NCI-H526 treated with DMSO at 0.1 percent for 48 hours (cell line): Measurements from ENCODE around the gene C14orf119.

Experiments
- DNase-seq: peaks from one replicate; lab custom pipeline; 2025; lab: John Stamatoyannopoulos, UW

Gene C14orf119

GRCh38 chr14:23109769-23110168, 14.5 kb downstream of the C14orf119 start:
- no peak for DNase-seq

DNA sequence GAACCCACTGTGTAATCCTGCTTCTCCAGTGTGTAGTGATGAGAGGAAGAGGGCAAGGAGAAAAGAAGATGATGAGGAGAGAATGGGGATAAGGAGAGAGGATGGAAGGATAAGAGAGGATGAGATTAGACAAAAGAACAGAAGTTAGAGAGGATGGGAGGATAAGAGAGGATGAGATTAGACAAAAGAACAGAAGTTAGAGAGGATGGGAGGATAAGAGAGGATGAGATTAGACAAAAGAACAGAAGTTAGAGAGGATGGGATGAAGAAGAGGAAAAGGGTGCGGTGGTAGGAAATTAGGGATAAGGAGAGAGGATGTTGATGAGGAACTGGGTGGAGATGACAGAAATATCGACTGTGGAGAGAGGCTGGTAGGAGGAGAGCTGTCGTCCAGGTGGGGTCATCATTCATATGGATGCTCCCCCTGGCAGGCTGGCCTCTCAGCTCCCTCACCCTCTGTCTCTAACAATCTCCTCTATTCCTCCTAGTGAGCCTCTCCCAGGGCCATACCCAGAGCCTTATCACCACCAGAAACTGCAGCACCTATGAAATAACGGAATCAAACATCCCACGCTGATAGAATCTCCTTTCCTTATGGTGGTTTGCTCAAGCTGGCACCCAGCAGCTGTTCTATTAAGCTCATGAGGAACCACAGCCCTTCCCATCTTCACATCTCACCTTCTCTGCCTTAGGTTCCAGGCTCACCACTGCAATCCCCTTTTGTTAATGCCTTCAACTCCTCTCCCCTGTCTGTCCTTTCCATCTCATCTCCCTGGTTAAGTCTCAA, 15.5 kb downstream of the C14orf119 start:
- DNase-seq, result no peak

DNA sequence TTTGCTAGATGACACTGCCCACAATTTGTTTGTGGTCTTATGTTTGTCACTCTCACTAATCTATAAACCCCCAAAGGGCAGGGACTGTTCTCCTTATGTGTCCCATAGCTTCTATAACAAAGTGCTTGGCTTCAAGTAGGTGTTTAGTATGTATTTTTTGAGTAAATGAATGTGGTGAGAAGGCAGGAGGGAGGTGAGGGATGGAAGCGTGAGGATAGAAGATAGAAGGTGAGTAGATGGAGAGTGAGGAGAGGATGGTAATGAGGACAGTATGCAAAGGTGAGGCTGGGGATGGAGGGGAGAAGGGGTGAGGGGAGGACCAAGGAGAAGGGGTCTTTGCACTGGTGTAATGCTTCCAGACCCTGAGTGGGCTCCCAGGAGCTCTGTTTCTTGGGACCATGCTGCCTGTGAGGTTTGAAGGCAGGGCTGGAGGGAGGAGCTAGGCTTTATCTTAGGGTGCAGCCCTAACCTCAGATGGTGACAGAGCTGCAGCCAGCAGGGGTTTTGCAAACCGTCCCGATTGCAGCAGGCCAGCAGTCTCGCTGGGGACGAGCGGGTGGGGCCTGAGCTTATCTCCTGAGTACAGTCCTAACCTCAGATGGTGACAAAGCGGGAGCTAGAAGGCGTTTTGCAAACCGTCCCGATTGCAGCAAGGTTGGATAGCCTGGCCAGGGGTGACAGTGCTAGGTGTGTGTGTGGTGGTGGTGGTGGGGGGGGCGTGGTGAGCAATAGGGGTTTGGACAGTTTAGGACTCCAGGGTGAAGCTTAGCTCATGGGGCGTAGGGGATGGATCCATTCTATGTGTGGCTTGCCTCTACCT, 17.3 kb downstream of the C14orf119 start:
- DNase-seq, result no peak

DNA sequence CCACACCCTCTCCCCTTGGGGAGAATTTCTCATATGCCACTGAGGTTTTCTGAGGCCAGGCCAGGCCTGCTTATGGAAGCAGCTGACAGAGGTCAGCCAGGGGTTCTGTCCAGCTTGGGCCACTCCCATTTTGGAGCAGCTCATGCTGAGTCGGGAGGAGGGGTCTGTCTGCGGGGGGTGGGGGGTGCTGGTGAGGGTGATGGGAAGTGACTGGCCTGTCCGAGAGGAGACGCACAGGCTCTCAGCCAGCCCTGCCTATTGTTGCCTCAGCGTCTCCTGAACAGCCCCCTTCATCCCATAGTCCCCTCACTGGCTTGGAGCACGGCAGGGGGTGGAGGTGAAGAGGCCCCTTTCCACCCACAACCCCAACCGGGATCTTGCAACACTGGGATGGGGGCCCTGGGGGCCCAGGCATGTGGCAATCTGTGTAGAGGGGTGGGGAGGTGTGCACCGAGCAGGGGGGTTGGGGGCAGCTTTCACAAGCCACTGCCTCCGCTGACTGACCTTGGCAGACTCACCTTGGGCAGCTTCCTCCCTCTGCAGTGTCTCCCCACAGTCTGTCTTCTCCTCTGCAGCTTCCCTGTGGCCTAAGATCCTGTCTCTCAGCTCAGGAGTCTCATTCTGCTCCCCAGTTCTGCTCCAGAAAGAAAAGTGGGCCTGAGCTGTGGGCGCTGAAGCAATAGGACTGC, 18.3 kb downstream of the C14orf119 start:
- DNase-seq, result no peak

GRCh38 chr14:23114120-23114458, 18.8 kb downstream of the C14orf119 start:
- DNase-seq, result no peak

GRCh38 chr14:23114669-23115038, 19.3 kb downstream of the C14orf119 start:
- no peak for DNase-seq

DNA sequence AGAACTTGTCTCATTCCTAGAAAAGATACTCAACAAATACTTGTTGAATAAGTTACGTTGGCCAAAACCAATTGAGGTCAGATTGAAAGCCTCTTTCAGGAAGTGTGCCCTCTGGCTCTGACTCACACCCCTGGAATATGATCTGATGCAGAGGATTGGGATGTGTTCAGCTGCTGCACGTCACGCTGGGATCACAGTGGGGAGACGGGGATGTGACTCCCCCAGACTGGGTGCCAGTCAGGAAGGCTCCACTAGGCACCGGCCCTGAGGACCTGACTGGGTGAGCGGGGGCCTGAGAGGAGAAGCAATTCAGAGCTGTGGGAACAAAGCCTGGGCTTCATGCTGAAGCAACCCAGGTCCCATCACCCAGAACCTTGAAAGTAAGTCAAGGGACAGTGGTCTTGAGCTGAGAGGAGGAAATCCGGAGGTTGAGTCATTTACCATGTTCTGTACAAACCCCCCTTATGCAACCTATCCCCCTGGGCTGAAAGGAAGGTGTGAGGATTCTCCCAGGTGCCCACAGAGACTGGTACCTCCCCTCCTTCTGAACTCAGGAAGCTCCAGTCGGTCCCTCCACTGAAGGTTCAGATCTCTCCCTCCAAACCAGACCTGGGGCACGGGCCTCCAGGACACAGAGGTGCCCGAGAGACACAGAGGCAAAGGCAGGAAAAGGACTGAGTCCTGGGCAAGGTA, 19.9 kb downstream of the C14orf119 start:
- no peak for DNase-seq

DNA sequence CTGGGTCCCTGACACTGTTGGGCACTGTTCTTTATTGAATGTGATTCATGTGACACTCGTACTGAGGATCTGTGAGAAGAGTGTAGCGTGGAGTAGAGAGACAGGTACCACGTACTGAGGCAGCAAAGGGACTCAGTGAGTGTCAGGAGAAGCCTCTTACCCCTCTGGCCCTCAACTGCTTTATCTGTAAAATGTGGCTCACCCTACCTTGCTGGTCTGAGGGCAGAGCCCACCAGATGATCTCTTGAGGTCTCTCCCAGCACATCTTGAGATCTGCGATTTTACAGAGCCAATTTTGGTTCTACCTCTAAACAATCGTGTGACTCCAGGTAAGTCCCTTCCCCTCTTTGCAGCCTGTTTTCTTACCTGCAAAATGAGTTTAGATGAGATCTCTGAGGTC, 20.6 kb downstream of the C14orf119 start:
- no peak for DNase-seq

GRCh38 chr14:23117371-23118020, 22.2 kb downstream of the C14orf119 start:
- no peak for DNase-seq

DNA sequence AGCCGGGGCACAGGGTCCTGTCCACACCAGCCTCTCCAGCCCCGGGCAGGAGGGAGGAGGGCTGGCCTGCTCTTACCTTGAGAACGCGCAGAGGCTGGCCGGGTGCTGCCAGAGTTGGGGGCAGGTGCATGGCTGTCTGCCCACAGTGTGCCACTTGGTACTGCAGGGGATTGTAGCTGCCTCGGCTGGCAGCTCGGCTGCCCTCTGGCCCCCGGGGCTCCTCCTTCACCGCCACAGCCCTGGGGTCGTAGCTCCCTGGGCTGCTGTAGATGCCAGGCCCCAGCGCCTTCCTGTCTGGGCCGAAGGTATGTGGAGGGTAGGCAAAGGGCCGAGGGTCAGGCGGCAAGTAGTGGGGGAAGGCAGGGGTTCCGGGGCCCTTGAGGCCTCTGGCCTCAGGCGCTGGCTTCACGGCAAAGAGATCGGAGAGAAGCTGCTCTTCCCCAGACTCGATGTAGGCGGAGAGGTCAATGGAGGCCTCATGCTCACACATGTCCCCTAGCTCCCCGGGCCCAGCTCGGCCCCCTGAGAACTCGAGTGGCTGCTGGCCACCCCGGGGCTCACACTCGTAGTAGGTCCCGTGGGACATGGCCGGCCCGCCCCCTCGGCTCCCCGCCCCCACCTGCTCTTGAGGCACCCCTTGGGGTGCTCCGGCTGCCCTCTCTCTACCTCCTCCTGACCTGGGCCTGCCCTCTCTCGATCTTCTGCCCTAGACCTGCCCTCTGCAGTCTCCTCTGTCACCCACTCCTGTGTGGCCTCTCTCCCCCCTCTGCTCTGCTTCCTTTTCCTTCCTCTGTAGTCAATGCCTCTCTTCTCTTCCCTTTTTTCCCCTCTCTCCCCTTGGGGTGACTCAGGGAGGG, 23.4 kb downstream of the C14orf119 start, which contains the start of gene CEBPE:
TSS of gene CEBPE (minus strand) at position 750 of the 857 bp plus-strand sequence. CDS start at position 586, 164 bp downstream.
- no peak for DNase-seq

- DNase-seq, result no peak
Measured at GRCh38 chr14:23119363-23120327, 24.3 kb downstream of the C14orf119 start.

DNA sequence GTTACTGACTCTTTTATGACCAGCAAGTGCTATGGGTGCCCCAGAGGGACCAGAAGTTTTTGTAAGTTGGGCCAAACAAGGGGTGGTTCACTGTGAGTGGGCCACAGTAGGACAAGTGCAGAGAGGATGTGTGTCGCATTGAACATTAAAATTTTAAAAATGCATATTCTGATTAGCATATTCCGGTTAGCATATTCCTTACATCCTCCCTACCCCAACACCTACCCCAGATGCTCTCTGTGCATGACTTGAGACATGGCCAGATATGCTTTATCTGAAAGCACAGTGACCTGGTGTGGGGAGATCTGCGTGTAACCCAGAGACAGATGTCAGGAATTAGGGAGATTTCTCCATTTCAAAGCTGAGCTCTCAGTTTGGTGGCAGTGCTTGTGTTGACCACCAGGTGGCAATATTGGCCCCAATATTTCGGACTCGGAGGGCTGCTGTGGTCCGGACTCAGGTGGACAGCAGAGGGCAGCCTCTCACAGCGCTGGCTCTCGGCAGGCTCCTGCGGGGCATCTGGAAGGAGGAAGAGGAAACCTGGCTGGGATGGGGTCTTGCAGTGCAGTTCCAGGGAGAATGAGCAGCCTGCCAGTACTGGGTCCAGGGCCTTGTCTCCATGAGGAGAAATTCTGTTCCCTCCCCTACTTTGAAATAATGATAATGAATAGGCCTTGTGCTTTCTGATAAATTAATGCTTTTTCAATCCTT, 25.4 kb downstream of the C14orf119 start:
- DNase-seq, result peak; percentile 48

DNA sequence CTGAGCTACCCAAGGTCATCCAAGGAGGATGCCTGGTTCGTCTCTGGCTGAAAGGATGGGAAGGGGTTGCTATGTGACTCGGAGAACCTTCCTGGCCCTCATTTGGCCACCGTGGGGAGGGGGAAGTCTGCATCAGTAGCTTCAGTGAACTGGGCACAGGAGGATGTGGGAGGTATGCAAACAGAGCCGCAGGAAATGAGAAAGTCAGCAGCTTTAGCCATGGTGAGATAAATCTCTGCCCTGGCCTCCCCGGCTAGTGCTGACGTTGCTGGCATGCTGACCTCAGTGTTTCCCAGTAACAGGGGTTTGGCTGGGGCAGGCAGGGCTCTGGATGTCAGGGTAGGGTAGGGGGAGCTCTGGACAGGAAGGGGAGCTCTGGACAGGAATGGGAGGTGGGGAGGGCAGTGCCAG, 26.1 kb downstream of the C14orf119 start:
- DNase-seq, result no peak

- no peak for DNase-seq
Measured at GRCh38 chr14:23122086-23122485, 26.8 kb downstream of the C14orf119 start.

DNA sequence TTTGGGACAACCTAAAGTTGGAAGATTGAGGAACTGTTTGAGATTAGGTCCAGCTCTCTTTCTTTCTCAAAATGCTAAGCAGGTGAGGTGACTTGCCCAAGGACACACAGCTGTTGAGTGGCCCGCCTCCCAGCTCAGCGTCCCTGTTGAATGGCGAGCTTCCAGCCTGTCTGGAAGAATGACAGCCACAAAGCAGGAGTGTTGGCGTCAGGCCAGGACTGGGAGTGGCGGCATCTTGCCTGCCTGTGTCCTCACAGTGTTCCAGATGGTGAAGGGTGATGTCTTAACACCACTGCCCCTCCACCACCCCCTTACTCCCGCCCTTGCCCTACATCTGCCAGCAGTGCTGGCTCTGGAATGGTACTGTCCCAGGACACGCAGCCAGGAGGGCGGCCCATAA, 28.1 kb downstream of the C14orf119 start:
- no peak for DNase-seq

GRCh38 chr14:23124337-23124954, 29.1 kb downstream of the C14orf119 start:
- no peak for DNase-seq

- no peak for DNase-seq
Measured at GRCh38 chr14:23125011-23125410, 29.7 kb downstream of the C14orf119 start.

- no peak for DNase-seq
Measured at GRCh38 chr14:23125933-23126524, 30.7 kb downstream of the C14orf119 start.
